HG03460 (cell line): ENCODE measurements around the gene PLPPR5.
A peak's percentile ranks its signal among the peaks of the same experiment; 100 is the strongest.
"Not testable (repeated sequence)": the region's sequence is repeated elsewhere in the genome, so short reads cannot be mapped to it uniquely, and the experiment has no call there.

Experiments used
- ATAC-seq: cut with Tn5 transposase; IDR thresholded peaks from one replicate; pipeline ENCODE4 v1.9.1; 2021; ENCODE audit not compliant: unreplicated experiment

PLPPR5 gene

GRCh38 chr1:98919652-98920051 is 85.0 kb downstream of the PLPPR5 start:
- ATAC-seq, result no peak

- no peak for ATAC-seq
Measured at GRCh38 chr1:98919211-98919610, 85.5 kb downstream of the PLPPR5 start.

- ATAC-seq, result no peak
Measured at GRCh38 chr1:98914547-98914946, 90.1 kb downstream of the PLPPR5 start.

- ATAC-seq, result no peak
Measured at GRCh38 chr1:98910827-98911226, 93.8 kb downstream of the PLPPR5 start.

GRCh38 chr1:98908980-98909379 is 95.7 kb downstream of the PLPPR5 start:
- no peak for ATAC-seq

GRCh38 chr1:98906809-98907208 is 97.9 kb downstream of the PLPPR5 start:
- no peak for ATAC-seq

GRCh38 chr1:98906361-98906760 is 98.3 kb downstream of the PLPPR5 start:
- ATAC-seq, result no peak

- ATAC-seq, result no peak
Measured at GRCh38 chr1:98904684-98905083, 100.0 kb downstream of the PLPPR5 start.

GRCh38 chr1:98903726-98904125 is 100.9 kb downstream of the PLPPR5 start:
- no peak for ATAC-seq

- no peak for ATAC-seq
Measured at GRCh38 chr1:98903261-98903660, 101.4 kb downstream of the PLPPR5 start.

GRCh38 chr1:98898940-98899339 is 105.7 kb downstream of the PLPPR5 start:
- no peak for ATAC-seq

- ATAC-seq, result no peak
Measured at GRCh38 chr1:98897479-98897878, 107.2 kb downstream of the PLPPR5 start.

- no peak for ATAC-seq
Measured at GRCh38 chr1:98896711-98897445, 107.8 kb downstream of the PLPPR5 start.

- no peak for ATAC-seq
Measured at GRCh38 chr1:98893371-98893770, 111.3 kb downstream of the PLPPR5 start.

- ATAC-seq, result no peak
Measured at GRCh38 chr1:98888869-98889268, 115.8 kb downstream of the PLPPR5 start.

- no peak for ATAC-seq
Measured at GRCh38 chr1:98887507-98887906, 117.2 kb downstream of the PLPPR5 start.

- no peak for ATAC-seq
Measured at GRCh38 chr1:98884864-98885263, 119.8 kb downstream of the PLPPR5 start.

- ATAC-seq, result no peak
Measured at GRCh38 chr1:98881901-98882300, 122.8 kb downstream of the PLPPR5 start.

GRCh38 chr1:98881234-98881633 is 123.4 kb downstream of the PLPPR5 start:
- ATAC-seq, result not testable (repeated sequence)

GRCh38 chr1:98874828-98875227 is 129.8 kb downstream of the PLPPR5 start:
- ATAC-seq, result no peak

GRCh38 chr1:98870959-98871903 is 133.4 kb downstream of the PLPPR5 start:
- peak; percentile 98 for ATAC-seq

GRCh38 chr1:98865796-98866195 is 138.9 kb downstream of the PLPPR5 start:
- ATAC-seq, result no peak
